ENCODE data around the gene HAGH. TPM values are rescaled to one million over a fixed set of nuclear protein-coding genes. Genes with fewer than 3 reads are reported as not detected.

The HAGH gene
- total RNA-seq, 1 donor from 2014 or later, result 57.0 TPM

DNA sequence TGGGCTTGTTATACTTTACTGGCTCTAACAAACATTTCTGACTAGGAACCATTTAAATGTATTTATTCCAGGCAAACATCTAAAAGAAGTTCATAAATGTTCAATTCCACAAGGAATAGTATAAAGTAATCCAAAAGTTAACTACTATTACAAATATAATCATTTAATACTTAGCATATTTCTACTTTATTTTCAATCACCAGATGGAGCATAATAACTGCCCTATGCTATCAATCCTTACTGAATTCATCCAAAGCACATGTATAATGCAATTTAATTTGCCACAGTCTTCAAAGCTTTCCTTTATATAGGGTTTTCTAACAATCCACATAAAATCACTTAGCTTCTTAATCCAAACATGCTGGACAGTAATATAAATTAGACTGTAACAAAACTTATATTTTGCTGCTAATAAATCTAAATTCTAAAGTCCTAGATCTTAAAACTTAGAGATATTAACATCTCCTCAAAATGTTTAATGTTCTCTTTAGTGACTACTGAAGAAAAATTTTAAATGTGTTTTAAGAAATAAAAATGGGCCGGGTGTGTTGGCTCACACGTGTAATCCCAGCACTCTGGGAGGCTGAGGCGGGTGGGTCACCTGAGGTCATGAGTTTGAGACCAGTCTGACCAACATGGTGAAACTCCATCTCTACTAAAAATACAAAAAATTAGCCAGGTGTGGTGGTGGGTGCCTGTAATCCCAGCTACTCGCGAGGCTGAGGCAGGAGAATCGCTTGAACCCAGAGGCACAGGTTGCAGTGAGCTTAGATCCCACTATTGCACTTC is 39.5 kb upstream of the HAGH start:
- no peak overlapping the region for H3K27ac Mint-ChIP-seq (ENCODE audit: unreplicated experiment)
- peaks cover under 1% of the 10 kb centered on the region for H3K36me3 Mint-ChIP-seq (ENCODE audit: unreplicated experiment)
- H3K27me3 Mint-ChIP-seq (ENCODE audit: unreplicated experiment), result peaks cover under 1% of the 10 kb centered on the region
- no peaks in the 10 kb centered on the region for H3K9me3 Mint-ChIP-seq (ENCODE audit: unreplicated experiment)
- peak; percentile 27 for DNase-seq (ENCODE audit: extremely low spot score, unreplicated experiment)
- peaks cover 10% of the 10 kb centered on the region for H3K4me1 Mint-ChIP-seq (ENCODE audit: unreplicated experiment)
- H3K4me3 Mint-ChIP-seq (ENCODE audit: unreplicated experiment), result no peak overlapping the region
- TF ChIP-seq, protein P1, sequence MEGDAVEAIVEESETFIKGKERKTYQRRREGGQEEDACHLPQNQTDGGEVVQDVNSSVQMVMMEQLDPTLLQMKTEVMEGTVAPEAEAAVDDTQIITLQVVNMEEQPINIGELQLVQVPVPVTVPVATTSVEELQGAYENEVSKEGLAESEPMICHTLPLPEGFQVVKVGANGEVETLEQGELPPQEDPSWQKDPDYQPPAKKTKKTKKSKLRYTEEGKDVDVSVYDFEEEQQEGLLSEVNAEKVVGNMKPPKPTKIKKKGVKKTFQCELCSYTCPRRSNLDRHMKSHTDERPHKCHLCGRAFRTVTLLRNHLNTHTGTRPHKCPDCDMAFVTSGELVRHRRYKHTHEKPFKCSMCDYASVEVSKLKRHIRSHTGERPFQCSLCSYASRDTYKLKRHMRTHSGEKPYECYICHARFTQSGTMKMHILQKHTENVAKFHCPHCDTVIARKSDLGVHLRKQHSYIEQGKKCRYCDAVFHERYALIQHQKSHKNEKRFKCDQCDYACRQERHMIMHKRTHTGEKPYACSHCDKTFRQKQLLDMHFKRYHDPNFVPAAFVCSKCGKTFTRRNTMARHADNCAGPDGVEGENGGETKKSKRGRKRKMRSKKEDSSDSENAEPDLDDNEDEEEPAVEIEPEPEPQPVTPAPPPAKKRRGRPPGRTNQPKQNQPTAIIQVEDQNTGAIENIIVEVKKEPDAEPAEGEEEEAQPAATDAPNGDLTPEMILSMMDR (IDR thresholded peaks at IDR 0.05), result no peak

DNA sequence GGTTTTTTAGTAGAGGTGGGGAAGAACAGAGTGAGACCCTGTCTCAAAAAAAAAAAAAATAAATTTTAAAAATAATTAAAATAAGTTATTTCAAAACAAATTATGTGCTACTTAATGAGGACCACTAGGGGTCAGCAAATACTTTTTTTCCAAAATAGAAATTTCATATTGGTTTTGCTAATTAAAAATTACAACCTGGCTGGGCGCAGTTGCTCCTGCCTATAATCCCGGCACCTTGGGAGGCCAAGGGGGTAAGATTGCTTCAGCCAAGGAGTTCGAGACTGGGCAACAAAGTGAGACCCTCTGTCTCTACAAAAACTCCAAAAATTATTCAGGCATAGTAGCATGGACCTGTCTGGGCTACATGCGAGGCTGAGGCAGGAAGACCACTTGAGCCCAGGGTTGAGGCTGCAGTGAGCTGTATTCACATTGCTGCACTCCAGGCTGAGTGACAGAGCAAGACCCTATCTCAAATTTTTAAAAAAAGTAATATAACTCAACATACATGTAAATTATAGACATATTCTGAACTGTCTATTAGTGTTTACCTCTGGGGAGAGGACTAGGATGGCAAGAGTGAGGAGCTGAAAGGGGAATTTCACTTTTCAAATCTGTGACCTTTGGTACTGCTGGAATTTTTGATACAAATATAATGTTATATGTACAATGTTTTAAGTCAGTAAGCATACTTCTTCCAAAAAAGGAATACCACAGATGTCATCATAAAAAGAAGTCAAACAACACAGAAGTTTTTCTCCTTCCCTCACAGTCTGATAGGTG is 37.2 kb upstream of the HAGH start:
- H3K27me3 Mint-ChIP-seq (ENCODE audit: unreplicated experiment), result peaks cover 4% of the 10 kb centered on the region
- DNase-seq (ENCODE audit: extremely low spot score, unreplicated experiment), result peak; percentile 32
- TF ChIP-seq, protein P1 (IDR thresholded peaks at IDR 0.05), result peak; percentile 68
- H3K4me1 Mint-ChIP-seq (ENCODE audit: unreplicated experiment), result peaks cover 12% of the 10 kb centered on the region
- H3K9me3 Mint-ChIP-seq (ENCODE audit: unreplicated experiment), result no peaks in the 10 kb centered on the region
- H3K36me3 Mint-ChIP-seq (ENCODE audit: unreplicated experiment), result peaks cover 3% of the 10 kb centered on the region
- no peak overlapping the region for H3K4me3 Mint-ChIP-seq (ENCODE audit: unreplicated experiment)
- H3K27ac Mint-ChIP-seq (ENCODE audit: unreplicated experiment), result no peak overlapping the region

DNA sequence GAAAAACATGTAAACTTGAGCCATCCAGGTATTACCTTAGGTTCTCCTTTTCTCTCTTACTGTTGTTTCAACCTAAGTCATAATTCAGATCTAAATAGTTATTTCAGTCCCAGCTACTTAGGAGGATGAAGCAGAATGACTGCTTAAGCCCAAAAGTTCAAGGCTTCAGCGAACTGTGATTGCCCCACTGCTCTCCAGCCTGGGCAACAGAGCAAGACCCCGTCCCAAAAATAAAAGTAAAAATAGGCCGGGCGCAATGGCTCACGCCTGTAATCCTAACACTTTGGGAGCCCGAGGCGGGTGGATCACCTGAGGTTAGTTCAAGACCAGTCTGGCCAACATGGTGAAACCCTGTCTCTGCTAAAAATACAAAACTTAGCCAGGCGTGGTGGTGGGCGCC is 35.8 kb upstream of the HAGH start:
- Mint-ChIP-seq H3K9me3 (ENCODE audit: unreplicated experiment) (no peaks in the 10 kb centered on the region), H3K4me1 (ENCODE audit: unreplicated experiment) (peaks cover 27% of the 10 kb centered on the region), H3K27me3 (ENCODE audit: unreplicated experiment) (peaks cover 4% of the 10 kb centered on the region), H3K4me3 (ENCODE audit: unreplicated experiment) (no peak overlapping the region), H3K36me3 (ENCODE audit: unreplicated experiment) (peaks cover 3% of the 10 kb centered on the region), H3K27ac (ENCODE audit: unreplicated experiment) (no peak overlapping the region)
- TF ChIP-seq, protein P1 (IDR thresholded peaks at IDR 0.05), result no peak
- peak; percentile 59 for DNase-seq (ENCODE audit: extremely low spot score, unreplicated experiment)

DNA sequence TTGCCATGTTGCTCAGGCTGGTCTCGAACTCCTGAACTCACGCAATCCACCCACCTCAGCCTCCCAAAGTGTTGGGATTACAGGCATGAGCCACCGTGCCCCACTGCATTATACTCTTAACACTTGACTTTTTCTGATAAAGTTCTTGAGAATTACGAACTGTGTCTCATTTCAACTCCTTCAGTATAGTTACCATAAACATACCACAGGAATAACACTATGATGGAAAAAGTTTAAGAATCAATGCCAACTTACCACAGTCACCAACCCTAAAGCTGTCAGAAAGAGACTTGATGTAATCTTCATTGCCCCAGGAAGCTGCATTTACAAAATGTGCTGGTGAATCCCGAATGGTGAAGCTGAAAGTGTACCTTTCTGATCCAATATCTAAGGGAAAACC is 35.1 kb upstream of the HAGH start:
- peaks cover 34% of the 10 kb centered on the region for H3K4me1 Mint-ChIP-seq (ENCODE audit: unreplicated experiment)
- TF ChIP-seq, protein P1 (IDR thresholded peaks at IDR 0.05), result no peak

DNA sequence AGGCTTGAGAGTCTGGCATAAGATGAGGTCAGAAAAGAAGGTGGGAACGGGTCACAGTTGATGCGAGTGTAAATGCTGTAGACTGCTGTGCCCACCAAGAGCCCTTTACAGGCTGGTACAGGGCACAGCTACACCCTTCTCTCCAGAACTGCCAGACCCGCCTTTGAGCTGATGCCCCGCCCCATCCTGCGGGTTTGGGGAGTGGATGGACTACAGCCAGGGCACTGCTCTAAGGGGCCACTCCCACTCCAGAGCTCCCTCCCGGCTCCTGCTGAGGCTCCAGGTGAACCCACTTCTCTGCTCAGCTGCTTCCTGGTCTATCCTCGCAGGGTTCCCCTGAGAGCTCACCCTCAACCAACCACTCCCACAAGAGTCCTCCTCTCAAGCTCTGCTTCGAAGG is 33.0 kb upstream of the HAGH start:
- H3K4me1 Mint-ChIP-seq (ENCODE audit: unreplicated experiment), result peaks cover 34% of the 10 kb centered on the region
- peaks cover 13% of the 10 kb centered on the region for H3K27me3 Mint-ChIP-seq (ENCODE audit: unreplicated experiment)
- H3K9me3 Mint-ChIP-seq (ENCODE audit: unreplicated experiment), result no peaks in the 10 kb centered on the region
- H3K4me3 Mint-ChIP-seq (ENCODE audit: unreplicated experiment), result no peak overlapping the region
- TF ChIP-seq, protein P1 (IDR thresholded peaks at IDR 0.05), result no peak
- DNase-seq (ENCODE audit: extremely low spot score, unreplicated experiment), result no peak
- peaks cover 3% of the 10 kb centered on the region for H3K36me3 Mint-ChIP-seq (ENCODE audit: unreplicated experiment)
- H3K27ac Mint-ChIP-seq (ENCODE audit: unreplicated experiment), result peak overlapping the region; percentile 54

More for the DNA sequence above, 35.1 kb upstream of the HAGH start:
- Mint-ChIP-seq H3K4me3 (ENCODE audit: unreplicated experiment) (no peak overlapping the region), H3K27me3 (ENCODE audit: unreplicated experiment) (peaks cover 7% of the 10 kb centered on the region), H3K36me3 (ENCODE audit: unreplicated experiment) (peaks cover 3% of the 10 kb centered on the region), H3K9me3 (ENCODE audit: unreplicated experiment) (no peaks in the 10 kb centered on the region), H3K27ac (ENCODE audit: unreplicated experiment) (no peak overlapping the region)
- DNase-seq (ENCODE audit: extremely low spot score, unreplicated experiment), result no peak
